Omental fat pad (tissue), 4 donors: ENCODE measurements around the gene PCDHAC1. TPM values are rescaled to one million over a fixed set of nuclear protein-coding genes. Genes with fewer than 3 reads are reported as not detected.

ENCODE experiments used
- ATAC-seq: fragments of 150-250 bp; one replicate; pipeline ENCODE4 v1.9.1; 2016; ENCODE audit warnings: mild to moderate bottlenecking, moderate library complexity; ENCODE audit not compliant: low FRiP score
- DNase-seq: peaks from one replicate; pipeline ENCODE4 v3.0.0-alpha.2; 2019; ENCODE audit warnings: low spot score
- CTCF ChIP-seq, 3 donors: fragments of 450-650 bp; IDR thresholded peaks; one replicate each; pipeline ENCODE4 v1.5.1; 2016 to 2017; ENCODE audit warnings: antibody characterized with exemption in 3 of 3, mild to moderate bottlenecking in 3 of 3, moderate library complexity in 2 of 3
- total RNA-seq, 4 donors: library from RNA; depleted of rRNA; stranded (reverse); fragments of >200 nt; gene quantifications; one replicate each; pipeline ENCODE4 v1.1.0, GENCODE V29; 2016

Gene PCDHAC1
- total RNA-seq, 4 donors from 2014 or later, result 0.47 to 2.1 (median 0.87) TPM

GRCh38 chr5:140883927-140884697 is 42.0 kb upstream of the PCDHAC1 start:
- DNase-seq (no peak), ATAC-seq (no peak)
- TF ChIP-seq CTCF (IDR thresholded peaks at IDR 0.05), result no peak

- DNase-seq, result no peak
- TF ChIP-seq CTCF (IDR thresholded peaks at IDR 0.05), result no peak
- no peak for ATAC-seq
Measured at GRCh38 chr5:140916325-140916724, 9.8 kb upstream of the PCDHAC1 start.

- DNase-seq (no peak), ATAC-seq (no peak)
- TF ChIP-seq CTCF (IDR thresholded peaks at IDR 0.05), result no peak
Measured at GRCh38 chr5:140923601-140924000, 2.5 kb upstream of the PCDHAC1 start.

- ATAC-seq, result peak; percentile 99
- peak in 1 of 3 donors; percentile 21 for TF ChIP-seq CTCF (IDR thresholded peaks at IDR 0.05)
- peak; percentile 63 for DNase-seq
Measured at GRCh38 chr5:140926443-140927227, 536 bp downstream of the PCDHAC1 start.

- TF ChIP-seq CTCF (IDR thresholded peaks at IDR 0.05), result no peak
- ATAC-seq, result peak; percentile 31
- DNase-seq, result no peak
Measured at GRCh38 chr5:140927228-140927573, 1.1 kb downstream of the PCDHAC1 start.

- TF ChIP-seq CTCF (IDR thresholded peaks at IDR 0.05), result no peak
- ATAC-seq, result no peak
- no peak for DNase-seq
Measured at GRCh38 chr5:140934964-140935606, 9.0 kb downstream of the PCDHAC1 start.
